GM19463 (cell line): ENCODE results near the gene CFAP99.
"Not testable (repeated sequence)": the region's sequence is repeated elsewhere in the genome, so short reads cannot be mapped to it uniquely, and the experiment has no call there.

ENCODE experiments used
- ATAC-seq: cut with Tn5 transposase; IDR thresholded peaks from one replicate; pipeline ENCODE4 v1.9.1; 2021; ENCODE audit warnings: mild to moderate bottlenecking, moderate library complexity; ENCODE audit not compliant: unreplicated experiment

CFAP99 gene

DNA sequence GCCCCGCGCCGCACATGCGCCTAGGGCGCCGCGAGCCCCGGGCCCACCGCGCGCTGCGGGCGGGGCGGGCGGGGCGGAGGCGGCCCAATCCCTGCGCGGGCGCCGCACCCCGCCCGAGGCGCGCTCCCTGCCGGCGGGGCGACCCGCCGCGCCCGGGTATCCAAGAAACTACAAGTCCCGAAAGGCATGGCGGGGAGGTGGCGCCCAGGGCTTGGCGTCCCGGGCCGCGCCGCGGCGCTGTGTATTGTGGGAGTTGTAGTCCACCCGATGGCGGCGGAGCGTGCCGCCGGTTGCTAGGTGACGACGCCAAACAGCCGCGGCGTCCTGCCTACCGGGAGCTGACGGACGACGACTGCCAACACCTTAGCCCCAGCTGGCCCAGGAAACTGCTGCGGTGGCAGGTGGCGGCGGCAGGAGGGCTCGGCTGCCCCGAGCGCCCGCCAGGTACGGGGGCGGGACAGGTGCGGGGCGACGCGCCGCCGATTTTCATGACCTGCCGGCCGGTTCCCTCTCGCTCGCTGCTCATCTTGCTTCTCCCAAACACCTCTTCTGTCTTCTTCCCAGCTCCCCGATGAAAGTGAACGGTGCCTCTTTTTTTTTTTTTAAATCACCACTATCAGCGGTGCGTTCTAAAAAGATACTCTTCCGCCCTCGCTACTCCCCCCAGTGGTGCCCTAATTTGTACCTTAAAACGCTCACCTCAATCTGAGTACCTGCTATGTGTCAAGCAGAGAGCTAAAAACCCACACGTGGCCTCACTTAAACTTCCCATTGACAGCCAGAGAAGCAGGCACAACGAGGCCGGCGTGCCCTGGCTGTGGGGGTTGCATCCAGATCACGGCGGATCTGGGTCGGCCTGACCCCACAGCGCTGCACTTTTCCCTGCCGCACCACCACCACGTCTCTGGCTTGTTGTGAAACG lies at the start of gene CFAP99:
TSS of gene CFAP99 (plus strand) at position 306 of the 922 bp plus-strand sequence.
- ATAC-seq = peak; percentile 95

DNA sequence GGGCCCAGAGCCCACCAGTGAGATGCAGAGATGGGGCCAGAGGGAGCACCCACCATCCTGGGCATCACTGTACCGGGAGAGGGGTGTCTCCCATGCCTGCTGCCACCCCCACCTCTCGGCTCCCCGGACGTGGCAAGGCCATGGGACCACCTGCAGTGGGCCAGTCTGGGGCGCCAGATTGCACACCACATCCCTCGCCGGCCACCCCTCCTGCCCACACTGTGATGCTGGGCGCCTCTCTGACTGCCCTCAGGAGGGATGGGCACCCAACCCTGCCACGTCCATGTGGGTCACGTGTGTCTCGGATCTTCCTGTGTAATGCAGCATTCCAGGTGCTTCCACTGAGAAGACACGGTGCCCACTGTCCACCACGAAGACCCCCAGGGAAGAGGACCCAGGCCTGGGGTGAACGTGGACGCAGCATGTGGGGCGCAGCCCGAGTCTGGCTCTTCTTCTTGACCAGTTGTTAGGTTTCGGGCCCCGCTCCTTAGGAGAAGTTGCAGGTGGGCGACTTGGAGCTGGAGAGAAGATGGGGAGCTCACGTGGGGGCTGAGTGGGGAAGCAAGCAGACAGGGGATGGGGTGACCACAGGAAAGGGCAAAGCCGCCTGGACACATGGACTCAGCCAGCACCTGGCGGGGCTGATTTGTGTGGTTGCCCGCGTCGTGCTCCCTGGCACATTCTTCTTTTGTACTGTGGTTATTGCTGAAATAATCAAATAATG lies 48.0 kb upstream of the CFAP99 start:
- no peak for ATAC-seq

DNA sequence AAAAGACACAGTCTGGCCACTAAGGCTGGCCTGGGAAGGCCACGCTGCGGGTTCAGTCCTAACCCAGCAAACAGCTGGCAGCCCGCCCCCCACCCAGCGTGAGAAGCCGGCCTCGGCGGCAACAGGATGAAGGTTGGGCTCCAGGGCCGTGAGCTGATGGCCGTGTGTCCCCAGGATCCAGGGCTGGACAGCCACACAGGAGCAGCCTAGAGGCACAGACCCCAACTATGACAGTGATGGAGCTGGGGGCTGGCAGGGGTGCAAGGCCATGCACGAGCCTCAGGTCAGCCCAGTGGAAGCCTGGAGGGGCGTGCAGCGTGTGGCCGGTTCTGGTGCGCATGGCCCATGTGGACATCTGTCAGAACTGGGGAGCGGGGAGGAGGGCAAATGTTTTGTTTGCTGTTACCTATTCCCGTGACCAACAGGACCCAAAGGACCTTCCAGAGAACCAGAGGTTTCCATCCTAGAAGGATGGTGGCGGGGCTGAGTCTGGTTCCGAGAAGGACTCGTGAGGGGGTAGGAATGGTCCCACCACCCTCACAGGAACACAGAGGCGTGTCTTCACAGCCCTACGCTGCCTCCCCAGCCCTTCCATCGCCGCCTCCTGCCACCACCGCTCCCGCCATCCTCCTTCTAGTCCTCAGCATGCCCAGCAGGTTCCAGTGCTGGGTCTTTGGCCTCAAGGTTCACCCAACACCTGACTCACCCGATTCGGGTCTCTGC lies 46.8 kb upstream of the CFAP99 start:
- ATAC-seq = no peak

DNA sequence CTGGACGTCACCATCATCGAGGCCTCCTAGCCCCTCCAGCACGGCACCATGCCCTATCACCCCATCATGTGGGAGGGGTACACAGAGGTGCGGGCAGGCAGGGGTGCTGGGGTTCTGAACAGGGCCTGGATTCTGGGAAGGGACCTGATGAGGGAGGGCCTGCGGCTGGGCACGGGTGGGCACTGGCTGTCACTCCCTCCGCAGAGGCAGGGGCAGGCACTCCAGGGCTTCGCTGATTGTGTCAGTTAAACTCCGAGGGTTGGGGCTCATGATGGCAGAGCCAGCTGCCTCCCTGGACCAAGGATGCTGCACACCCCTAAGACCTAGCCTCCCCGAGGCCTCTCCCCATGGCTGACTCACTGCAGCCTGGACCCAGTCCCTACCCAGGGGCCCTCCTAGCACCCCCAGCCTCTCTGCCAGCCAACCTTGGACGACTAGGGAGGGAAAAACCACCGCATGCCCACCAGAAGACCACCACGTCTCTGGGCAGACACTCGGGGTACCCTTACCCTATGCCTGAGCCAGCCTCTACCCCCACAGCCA lies 46.2 kb upstream of the CFAP99 start:
- no peak for ATAC-seq

DNA sequence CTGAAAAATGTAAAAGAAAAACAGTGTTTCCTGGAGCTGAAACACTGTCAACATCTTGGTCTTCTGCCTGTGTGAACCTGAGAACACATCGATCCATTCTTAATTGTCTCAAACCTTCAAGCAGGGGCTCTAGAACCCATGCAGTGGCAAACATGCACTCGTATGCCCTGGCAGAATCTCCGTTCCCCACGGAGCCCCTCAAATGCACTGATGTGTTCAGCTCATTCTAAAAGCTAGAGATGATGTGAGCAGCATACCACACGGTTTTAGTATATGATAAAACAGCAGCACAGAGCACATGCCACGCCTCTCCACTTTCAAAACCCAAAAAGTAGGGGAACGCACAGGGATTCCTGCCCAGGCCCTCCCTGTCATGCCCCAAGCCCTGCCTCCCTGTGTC lies 45.2 kb upstream of the CFAP99 start:
- no peak for ATAC-seq

DNA sequence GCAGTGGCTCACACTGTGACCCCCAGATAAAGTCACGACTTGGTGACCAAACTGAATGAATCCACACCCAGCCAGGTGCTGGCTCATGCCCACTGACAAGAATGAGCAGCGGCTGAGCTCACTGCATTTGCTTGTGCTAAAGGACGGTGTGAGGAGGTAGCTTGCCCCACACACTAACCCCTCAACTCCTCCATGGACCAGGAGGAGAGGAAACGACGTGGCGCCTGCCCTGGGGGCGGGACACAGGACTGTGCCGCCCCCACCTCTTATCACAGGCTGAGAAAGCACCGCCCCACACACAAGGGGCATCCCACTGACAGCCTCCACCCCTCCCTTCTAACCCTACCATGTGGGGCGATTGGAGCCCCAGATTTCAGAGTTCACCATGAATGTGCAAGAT lies 43.3 kb upstream of the CFAP99 start:
- no peak for ATAC-seq

DNA sequence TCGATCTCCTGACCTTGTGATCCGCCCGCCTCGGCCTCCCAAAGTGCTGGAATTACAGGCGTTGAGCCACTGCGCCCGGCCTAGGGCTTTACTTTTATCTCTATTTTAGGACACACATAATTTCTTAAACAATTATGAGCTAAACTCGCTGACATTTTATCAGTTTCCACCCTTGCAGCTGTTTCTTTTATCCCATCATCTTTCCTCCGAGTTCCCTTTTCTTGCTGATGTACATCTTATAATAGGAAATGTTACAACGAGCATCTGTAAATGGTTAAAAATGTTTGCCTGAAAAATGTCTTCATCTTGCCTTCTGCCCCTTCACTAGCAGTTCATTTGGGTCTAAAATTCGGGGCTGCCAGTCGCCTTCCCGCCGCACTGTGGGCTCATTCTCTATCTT lies 41.5 kb upstream of the CFAP99 start:
- no peak for ATAC-seq

DNA sequence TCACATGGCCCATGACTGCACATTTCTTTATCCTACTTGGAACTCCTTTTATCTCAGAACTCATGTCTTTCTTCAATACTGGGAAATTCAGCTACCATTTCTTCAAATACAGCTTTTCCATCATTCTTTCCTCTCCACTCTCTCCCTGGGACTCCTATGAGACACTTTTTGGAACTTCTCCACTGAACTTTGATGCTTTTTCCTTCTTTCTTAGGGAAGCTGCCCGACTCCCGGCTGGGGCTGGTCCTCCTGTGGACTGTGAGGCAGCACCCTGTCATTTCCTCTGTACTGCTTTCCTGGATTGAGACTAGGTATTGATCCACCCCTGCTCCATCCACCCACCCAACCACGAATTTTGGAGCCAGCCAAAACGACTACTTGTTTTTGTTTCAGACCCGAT lies 40.4 kb upstream of the CFAP99 start:
- ATAC-seq = no peak

DNA sequence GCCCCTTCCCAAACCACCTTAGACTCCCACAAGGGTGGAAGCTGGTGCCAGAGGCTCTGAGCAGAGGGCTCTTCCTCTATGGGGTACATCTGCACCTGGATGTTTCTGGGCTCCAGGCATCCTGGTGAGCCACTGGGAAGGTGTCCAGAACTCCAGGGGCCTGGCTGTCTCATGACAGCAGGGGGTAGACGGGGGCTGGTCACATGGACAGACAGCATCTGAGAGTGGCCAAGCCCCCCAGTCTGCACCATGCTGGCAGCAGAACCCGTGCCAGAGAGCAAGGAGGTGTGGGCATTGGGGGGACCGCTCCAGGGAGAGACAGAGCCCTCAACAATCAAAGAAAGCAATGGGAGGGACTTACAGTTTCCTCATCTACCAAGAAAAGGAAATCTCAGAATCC lies 39.9 kb upstream of the CFAP99 start:
- ATAC-seq = no peak

DNA sequence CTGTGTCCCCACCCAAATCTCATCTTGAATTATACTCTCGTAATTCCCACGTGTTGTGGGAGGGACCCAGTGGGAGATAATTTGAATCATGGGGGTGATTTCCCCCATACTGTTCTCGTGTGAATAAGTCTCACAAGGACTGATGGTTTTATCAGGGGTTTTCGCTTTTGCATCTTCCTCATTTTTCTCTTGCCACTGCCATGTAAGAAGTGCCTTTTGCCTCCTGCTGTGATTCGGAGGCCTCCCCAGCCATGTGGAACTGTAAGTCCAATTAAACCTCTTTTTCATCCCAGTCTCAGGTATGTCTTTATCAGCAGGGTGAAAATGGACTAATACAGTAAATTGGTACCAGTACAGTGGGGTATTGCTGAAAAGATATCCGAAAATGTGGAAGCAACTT lies 38.2 kb upstream of the CFAP99 start:
- not testable (repeated sequence) for ATAC-seq

DNA sequence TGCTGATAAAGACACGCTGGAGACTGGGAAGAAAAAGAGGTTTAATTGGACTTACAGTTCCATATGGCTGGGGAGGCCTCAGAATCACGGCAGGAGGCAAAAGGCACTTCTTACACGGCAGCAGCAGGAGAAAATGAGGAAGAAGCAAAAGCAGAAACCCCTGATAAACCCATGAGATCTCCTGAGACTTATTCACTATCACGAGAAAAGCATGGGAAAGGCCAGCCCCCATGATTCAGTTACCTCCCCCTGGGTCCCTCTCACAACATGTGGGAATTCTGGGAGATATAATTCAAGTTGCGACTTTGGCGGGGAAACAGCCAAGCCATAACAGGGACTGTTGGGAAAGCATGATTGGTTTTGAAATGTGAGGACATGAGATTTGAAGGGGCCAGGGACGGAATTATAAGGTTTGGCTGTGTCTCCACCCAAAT lies 36.0 kb upstream of the CFAP99 start:
- not testable (repeated sequence) for ATAC-seq

DNA sequence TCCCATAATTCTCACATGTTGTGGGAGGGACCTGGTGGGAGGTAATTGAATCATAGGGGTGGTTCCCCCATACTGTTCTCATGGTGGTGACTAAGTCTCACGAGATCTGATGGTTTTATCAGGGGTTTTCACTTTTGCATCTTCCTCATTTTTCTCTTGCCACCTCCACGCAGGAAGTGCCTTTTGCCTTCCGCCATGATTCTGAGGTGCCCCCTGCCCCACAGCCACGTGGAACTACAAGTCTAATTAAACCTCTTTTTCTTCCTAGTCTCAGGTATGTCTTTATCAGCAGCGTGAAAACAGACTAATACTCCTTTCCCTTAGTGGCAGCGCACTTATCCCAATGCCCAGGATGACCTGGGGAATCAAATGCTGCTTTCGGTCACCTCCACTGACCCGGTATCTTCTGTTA lies 35.5 kb upstream of the CFAP99 start:
- not testable (repeated sequence) for ATAC-seq

DNA sequence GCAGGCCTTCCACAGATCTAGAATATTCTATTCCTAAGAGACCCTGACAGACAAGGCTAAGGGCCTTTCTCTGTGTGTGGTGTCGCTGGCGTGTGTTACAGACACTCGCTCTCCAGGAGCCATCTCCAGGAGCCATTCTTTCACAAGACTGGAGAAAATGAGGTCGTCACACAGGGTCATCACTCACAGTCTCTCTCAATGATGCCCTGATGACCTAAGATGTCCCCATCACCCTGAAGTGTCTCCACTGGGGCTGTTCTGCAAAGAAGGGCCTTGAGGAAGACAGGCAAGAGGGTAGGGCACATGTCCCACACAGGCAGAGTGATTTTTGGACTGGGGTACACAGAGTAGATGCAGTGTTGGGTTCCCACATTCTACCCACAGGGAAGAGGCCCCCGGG lies 35.0 kb upstream of the CFAP99 start:
- no peak for ATAC-seq

DNA sequence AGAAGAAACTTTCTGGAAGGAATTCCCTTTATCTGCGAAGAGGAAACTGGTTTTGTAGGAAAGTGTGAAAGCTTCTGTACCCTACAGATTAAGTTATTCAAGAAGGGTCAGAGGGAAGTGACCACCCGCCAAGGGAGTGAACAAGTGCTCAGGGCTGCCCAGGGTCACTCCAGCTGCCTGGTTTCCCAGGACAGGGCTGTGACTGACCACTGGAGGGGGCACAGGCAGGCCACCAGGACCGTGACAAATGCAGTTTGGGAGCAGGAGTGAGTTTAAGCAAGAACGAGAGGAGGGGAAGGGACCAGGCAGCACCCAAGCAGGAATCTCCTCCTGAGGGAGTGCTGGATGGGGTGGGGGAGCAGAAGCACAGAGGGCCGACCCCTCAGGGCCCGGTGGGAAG lies 34.5 kb upstream of the CFAP99 start:
- ATAC-seq = no peak

DNA sequence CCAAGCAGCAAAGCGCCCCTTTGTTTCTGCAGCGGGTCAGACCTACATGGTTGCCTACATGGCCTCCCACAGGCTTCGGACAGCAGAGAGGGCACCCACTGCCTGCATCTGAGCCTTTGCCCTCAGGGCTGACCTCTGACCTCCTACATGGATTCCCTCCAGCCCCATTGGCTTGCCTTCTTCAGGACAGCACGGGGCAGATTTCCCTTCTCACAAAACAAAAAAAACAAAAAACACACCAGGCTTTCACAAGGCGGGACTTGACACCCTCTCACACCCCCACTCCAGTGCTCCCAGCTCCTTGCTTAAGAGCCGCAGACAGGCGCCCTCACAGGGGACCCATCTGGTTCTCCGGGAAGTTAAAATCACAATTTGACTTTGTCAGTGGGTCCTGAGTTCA lies 33.2 kb upstream of the CFAP99 start:
- ATAC-seq = no peak

DNA sequence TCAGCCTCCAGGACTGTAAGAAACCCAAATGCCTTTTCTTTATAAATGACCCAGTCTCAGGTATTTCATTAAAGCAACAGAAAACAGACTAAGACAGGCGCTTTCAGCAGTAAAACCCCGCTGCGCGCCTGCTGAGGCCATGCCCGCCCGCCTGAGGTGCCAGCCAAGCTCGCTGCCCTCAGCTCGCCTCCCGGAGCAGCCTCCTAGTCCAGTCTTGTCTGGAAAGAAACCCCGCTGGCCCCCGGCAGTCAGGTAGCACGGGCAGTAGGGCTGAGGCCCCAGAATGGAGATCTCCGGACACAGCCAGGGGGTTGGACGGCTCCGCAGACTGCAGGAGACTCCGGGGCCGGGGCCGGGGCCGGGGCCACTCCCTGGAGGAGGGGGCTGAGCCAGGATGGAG lies 32.0 kb upstream of the CFAP99 start:
- ATAC-seq = no peak

DNA sequence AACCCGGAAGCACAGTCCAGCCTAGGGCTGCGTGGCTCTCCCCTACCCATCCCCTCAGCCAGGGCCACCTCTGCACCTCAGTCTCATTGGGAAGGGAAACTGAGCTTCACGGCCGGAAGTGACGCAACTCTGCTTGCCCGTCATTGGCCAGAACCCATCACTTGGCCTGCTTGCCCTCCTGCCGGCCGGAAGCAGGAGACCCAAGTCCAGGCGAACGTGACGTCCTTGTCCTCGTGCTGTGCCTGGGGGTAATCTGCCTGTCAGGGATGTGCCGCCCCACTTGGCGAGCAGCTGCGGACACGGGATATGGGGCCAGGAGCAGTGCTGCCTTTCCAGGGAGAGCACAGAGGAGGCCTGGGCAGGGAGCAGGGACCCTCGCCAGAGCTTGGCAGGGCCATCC lies 31.5 kb upstream of the CFAP99 start:
- ATAC-seq = no peak

DNA sequence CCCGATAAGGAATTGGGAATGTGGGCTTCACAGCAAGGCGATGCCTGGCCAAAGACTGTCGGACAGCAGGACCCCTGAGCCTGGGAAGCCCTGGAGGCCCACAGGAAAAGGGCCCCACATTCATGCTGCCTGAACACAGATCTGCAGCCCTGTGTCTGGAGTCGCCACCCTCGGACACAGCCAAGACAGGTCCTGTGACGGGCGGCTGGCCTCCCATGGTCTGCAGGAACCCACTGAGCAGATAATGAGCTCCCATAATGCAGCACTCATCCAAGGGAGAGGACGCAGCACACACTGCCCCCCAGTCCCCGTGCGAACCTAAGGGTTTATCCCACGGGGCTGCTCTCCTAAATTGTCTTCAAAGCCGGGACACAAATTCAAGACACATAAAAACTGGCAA lies 30.9 kb upstream of the CFAP99 start:
- ATAC-seq = no peak

DNA sequence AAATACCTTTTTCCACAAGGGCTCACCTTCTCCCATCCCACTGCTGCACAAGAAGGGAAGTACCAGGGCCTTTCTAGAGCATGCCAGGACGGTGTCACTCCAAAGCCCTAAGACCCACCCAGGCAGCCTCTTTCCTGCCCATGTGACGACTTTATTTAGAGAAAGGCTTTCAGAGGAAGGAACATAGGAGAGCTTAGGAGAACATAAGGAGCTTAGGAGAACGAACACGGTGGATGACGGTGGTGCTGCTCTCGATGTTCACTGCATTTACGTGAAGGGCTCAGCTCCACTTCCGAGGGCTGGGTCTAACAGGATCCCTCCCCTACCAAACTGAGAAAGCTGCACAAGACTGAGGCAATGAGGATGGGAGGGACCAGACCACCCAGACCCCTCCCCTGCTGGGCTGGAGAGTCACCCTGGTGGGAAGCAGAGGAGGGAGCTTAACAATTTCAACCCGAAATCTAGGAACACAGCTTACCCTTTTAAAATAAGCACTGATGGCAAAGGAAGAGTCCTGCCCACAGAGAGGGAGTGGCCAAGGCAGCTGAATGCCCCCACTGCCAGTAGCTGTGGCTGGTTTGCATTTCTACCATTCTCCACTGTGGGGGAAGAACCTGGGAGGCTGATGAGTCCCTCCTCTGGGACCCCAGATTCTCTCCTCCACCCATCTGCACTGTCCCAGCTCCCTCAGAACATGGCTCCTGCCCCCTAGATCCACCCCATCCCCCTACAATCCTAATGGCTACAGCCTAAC lies 30.1 kb upstream of the CFAP99 start:
- no peak for ATAC-seq

DNA sequence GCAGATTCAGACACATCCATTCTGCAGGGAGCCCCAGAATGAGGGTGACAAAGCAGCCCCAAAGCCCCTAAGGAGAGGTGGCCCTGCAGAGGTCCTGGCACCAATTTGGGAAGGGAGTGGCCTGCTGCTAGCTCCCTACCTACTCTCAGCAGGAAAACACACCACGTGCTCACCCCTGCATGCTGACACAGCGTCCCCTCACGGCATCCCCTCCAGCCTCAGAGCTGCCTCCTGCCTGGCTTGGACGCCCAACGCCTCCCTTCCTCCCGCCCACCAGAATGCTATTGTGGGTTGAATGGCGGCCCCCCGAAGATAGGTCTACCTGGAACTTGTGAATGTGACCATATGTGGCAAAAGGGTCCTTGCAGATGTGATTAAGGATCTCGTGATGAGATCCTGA lies 29.1 kb upstream of the CFAP99 start:
- no peak for ATAC-seq

DNA sequence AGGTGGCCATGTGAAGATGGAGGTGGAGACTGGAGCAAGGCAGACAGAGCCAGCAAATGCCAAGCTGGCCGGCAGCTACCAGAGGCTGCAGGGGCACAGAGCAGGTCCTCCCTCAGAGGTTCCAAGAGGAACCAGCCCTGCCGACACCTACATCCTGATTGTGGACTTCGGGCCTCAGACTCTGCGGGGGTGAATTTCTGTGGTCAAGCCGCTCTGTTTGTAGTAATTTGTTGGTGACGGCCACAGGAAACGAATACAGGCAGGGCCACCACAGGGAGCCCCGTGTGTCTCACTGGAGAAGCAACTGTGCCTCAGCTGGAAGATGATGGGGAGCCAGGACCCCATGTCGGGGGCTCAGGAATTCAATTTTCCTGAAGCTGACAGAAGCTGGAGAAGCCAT lies 28.6 kb upstream of the CFAP99 start:
- ATAC-seq = no peak
